ENCODE data around the gene ZNF443. TPM values are rescaled to one million over a fixed set of nuclear protein-coding genes. Genes with fewer than 3 reads are reported as not detected.
"Not testable (repeated sequence)": the region's sequence is repeated elsewhere in the genome, so short reads cannot be mapped to it uniquely, and the experiment has no call there.

The ZNF443 gene
- total RNA-seq, 1 donor from 2014 or later: 4.5 TPM

- Mint-ChIP-seq H3K36me3 (ENCODE audit: low read depth) (peaks cover 42% of the 10 kb centered on the region), H3K4me3 (ENCODE audit: low read depth) (peak overlapping the region; percentile 83), H3K9me3 (peaks cover 53% of the 10 kb centered on the region)
- not testable (repeated sequence) for H3K27me3 Mint-ChIP-seq (ENCODE audit: low read depth); DNase-seq (ENCODE audit: low spot score); H3K4me1 Mint-ChIP-seq (ENCODE audit: low read depth); H3K27ac Mint-ChIP-seq
- intact Hi-C loops (cut with micrococcal nuclease): loop anchor here (5.0 kb wide), 2 partner anchors 42 to 68 kb away; partner anchors contain the start of genes ZNF443 and ZNF563
These were observed 40.8 kb downstream of the ZNF443 start for GRCh38 chr19:12399901-12400632.

- H3K4me3 Mint-ChIP-seq (ENCODE audit: low read depth); H3K4me1 Mint-ChIP-seq (ENCODE audit: low read depth); H3K27me3 Mint-ChIP-seq (ENCODE audit: low read depth); H3K27ac Mint-ChIP-seq; DNase-seq (ENCODE audit: low spot score); intact Hi-C loops (cut with micrococcal nuclease): not testable (repeated sequence)
- peaks cover 82% of the 10 kb centered on the region for H3K36me3 Mint-ChIP-seq (ENCODE audit: low read depth)
- H3K9me3 Mint-ChIP-seq: peaks cover 81% of the 10 kb centered on the region
These were observed 49.7 kb downstream of the ZNF443 start for GRCh38 chr19:12391148-12391547.

GRCh38 chr19:12386365-12386764 lies 54.5 kb downstream of the ZNF443 start:
- H3K27ac Mint-ChIP-seq; H3K4me3 Mint-ChIP-seq (ENCODE audit: low read depth); H3K27me3 Mint-ChIP-seq (ENCODE audit: low read depth); intact Hi-C loops (cut with micrococcal nuclease); DNase-seq (ENCODE audit: low spot score); H3K4me1 Mint-ChIP-seq (ENCODE audit: low read depth): not testable (repeated sequence)
- H3K9me3 Mint-ChIP-seq: peaks cover 58% of the 10 kb centered on the region
- peaks cover 44% of the 10 kb centered on the region for H3K36me3 Mint-ChIP-seq (ENCODE audit: low read depth)

GRCh38 chr19:12380444-12380737 lies 60.4 kb downstream of the ZNF443 start:
- Mint-ChIP-seq H3K4me1 (ENCODE audit: low read depth) (no peaks in the 10 kb centered on the region), H3K36me3 (ENCODE audit: low read depth) (peaks cover 21% of the 10 kb centered on the region), H3K27ac (no peak overlapping the region), H3K4me3 (ENCODE audit: low read depth) (no peak overlapping the region), H3K27me3 (ENCODE audit: low read depth) (no peaks in the 10 kb centered on the region), H3K9me3 (peaks cover 64% of the 10 kb centered on the region)
- DNase-seq (ENCODE audit: low spot score): no peak
- intact Hi-C loops (cut with micrococcal nuclease): no loop called here

DNA sequence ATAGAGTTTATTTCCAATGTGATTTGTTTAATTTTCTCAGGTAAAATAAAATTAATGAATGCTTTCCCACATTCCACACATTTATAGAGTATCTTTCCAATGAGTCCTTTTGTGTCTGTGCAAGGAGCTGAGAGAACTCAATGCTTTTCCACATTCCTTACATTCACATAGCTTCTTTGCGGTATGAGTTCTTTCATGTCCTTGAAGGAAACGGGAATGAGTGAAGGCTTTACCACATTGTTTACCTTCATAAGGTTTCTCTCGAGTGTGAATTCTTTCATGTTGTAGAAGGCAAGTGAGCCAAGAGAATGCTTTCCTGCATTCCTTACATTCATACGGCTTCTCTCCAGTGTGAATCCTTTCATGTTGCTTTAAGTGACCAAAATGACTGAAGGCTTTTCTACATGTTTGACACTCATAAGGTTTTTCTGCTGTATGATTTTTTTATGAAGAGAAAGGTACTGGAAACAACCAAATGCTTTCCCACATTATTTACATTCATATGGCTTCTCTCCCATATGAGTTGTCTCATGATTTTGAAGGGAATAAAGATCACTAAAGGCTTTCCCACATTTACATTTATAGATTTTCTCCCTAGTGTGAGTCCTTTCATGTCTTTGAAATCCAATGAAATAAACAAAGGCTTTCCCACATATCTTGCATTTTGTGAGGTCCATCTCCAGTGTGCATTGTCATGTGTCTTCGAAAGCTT lies 60.9 kb downstream of the ZNF443 start:
- Mint-ChIP-seq H3K27me3 (ENCODE audit: low read depth) (no peaks in the 10 kb centered on the region), H3K4me3 (ENCODE audit: low read depth) (no peak overlapping the region), H3K27ac (no peak overlapping the region), H3K9me3 (peaks cover 63% of the 10 kb centered on the region), H3K4me1 (ENCODE audit: low read depth) (no peaks in the 10 kb centered on the region), H3K36me3 (ENCODE audit: low read depth) (peaks cover 21% of the 10 kb centered on the region)
- DNase-seq (ENCODE audit: low spot score): no peak
- intact Hi-C loops (cut with micrococcal nuclease): no loop called here

Other genes starting within 250 kb of the ZNF443 start
- gene ZNF44, start 146.1 kb downstream of the ZNF443 start, total RNA-seq: 8.6 and 8.7 TPM in 2 replicates
- gene ZNF563, start 107.4 kb downstream of the ZNF443 start, total RNA-seq: 2.3 and 4.2 TPM in 2 replicates
- gene ZNF442, start 75.3 kb downstream of the ZNF443 start, total RNA-seq: 0.55 and 1.2 TPM in 2 replicates
- 3.8 and 5.3 TPM in 2 replicates for gene ZNF799, start 39.8 kb downstream of the ZNF443 start, total RNA-seq
- gene ZNF709, start 43.8 kb upstream of the ZNF443 start, total RNA-seq: 0.18 and 2.4 TPM in 2 replicates
- gene ZNF564, start 110.5 kb upstream of the ZNF443 start, total RNA-seq: 7.4 and 7.6 TPM in 2 replicates
- gene ZNF490, start 169.8 kb upstream of the ZNF443 start, total RNA-seq: 7.0 and 9.9 TPM in 2 replicates
- 21.8 and 22.5 TPM in 2 replicates for gene ZNF791, start 169.9 kb upstream of the ZNF443 start, total RNA-seq
- 133 and 147 TPM in 2 replicates for gene MAN2B1, start 225.7 kb upstream of the ZNF443 start, total RNA-seq
- 23.1 and 23.7 TPM in 2 replicates for gene WDR83, start 225.8 kb upstream of the ZNF443 start, total RNA-seq
- 122 and 134 TPM in 2 replicates for gene DHPS, start 240.9 kb upstream of the ZNF443 start, total RNA-seq
- not detected in 2 replicates for gene GNG14, start 247.0 kb upstream of the ZNF443 start, total RNA-seq

All from activated T-helper 2 cell treated with anti-CD3 and anti-CD28 coated beads, Interferon-gamma antibody, Interleukin-2, Interleukin-4, amounts not matched to agents 10 μg/mL and 5 μg/mL and 100 μg/mL, durations not matched to agents 14 hours and 24 hours and 36 hours (primary cell).